GM12878 (cell line): Measurements from ENCODE around the gene ASB6. TPM values are rescaled to one million over a fixed set of nuclear protein-coding genes. Genes with fewer than 3 reads are reported as not detected.

ENCODE experiments used
- ASH2L ChIP-seq: fragments of 300-600, 200-600 bp; sonication (generic); IDR thresholded peaks from 2 replicates; pipeline ENCODE4 v1.6.1; 2017; ENCODE audit warnings: low read depth, mild to moderate bottlenecking, borderline replicate concordance
- ATF2 ChIP-seq: IDR thresholded peaks from 2 replicates; pipeline ENCODE4 v1.6.1; 2012; ENCODE audit warnings: low read length, inconsistent platforms
- BCLAF1 ChIP-seq: fragments of 450-650 bp; IDR thresholded peaks from 2 replicates; pipeline ENCODE4 v1.6.1; 2017; ENCODE audit warnings: antibody characterized with exemption, mild to moderate bottlenecking, moderate library complexity
- GATAD2B ChIP-seq: fragments of 450-650 bp; conservative IDR thresholded peaks from 2 replicates; pipeline ENCODE4 v1.6.1; 2017; ENCODE audit warnings: low read depth, mild to moderate bottlenecking, moderate library complexity
- IKZF1 ChIP-seq: fragments of 450-650 bp; conservative IDR thresholded peaks from 2 replicates; pipeline ENCODE4 v1.6.1; 2017; ENCODE audit warnings: antibody characterized with exemption, mild to moderate bottlenecking
- IKZF2 ChIP-seq, 2 experiments: fragments of 450-650 bp; IDR thresholded peaks; 2 replicates each; pipeline ENCODE4 v1.6.1; 2017; ENCODE audit warnings: mild to moderate bottlenecking in 2 of 2, moderate library complexity in 2 of 2
- IRF5 ChIP-seq: fragments of 450-650 bp; IDR thresholded peaks from 2 replicates; pipeline ENCODE4 v1.6.1; 2017; ENCODE audit warnings: borderline replicate concordance
- MTA2 ChIP-seq: fragments of 450-650 bp; IDR thresholded peaks from 2 replicates; pipeline ENCODE4 v1.6.1; 2016; ENCODE audit warnings: low read depth, mild to moderate bottlenecking, moderate library complexity
- NBN ChIP-seq: fragments of 450-650 bp; IDR thresholded peaks from 2 replicates; pipeline ENCODE4 v1.6.1; 2016
- PRDM15 ChIP-seq: fragments of 450-650 bp; formaldehyde crosslinking; IDR thresholded peaks from 2 replicates; pipeline ENCODE4 v1.4.0; 2020; ENCODE audit warnings: mild to moderate bottlenecking, moderate library complexity
- RCOR1 ChIP-seq: conservative IDR thresholded peaks from 2 replicates; pipeline ENCODE4 v1.6.1; 2012; ENCODE audit warnings: low read depth, low read length, improper control_type of control experiment
- SMC3 ChIP-seq: IDR thresholded peaks from 2 replicates; pipeline ENCODE4 v1.6.1; 2011; ENCODE audit warnings: low read length, improper control_type of control experiment, borderline replicate concordance
- TCF3 ChIP-seq: IDR thresholded peaks from 2 replicates; pipeline ENCODE4 v1.6.1; 2012; ENCODE audit warnings: low read depth, mild to moderate bottlenecking, low read length, borderline replicate concordance; ENCODE audit not compliant: insufficient read depth
- YY1 ChIP-seq: IDR thresholded peaks from 2 replicates; pipeline ENCODE4 v1.6.1; 2011; ENCODE audit warnings: low read depth, mild to moderate bottlenecking, low read length
- ZNF207 ChIP-seq: fragments of 450-650 bp; IDR thresholded peaks from 2 replicates; pipeline ENCODE4 v1.6.1; 2014; ENCODE audit warnings: antibody characterized with exemption, mild to moderate bottlenecking, borderline replicate concordance
- polyA plus RNA-seq, 11 experiments: library from polyadenylated mRNA; depleted of rRNA in 4 of 11; unstranded in 6 of 11; stranded (reverse) in 5 of 11; fragments of >200 nt; fragmentation: Nextera tagmentation in 4 of 11; fragmentation: Illumina TruSeq in 1 of 11; extraction: Ambion mirVana in 4 of 11; extraction: Trizol in 1 of 11; gene quantifications; 1 replicate in 1 of 11; 2 replicates in 10 of 11; pipeline versions ENCODE4 v1.2.1 to v1.2.3, GENCODE V29; 2011 to 2016; ENCODE audit warnings: inconsistent platforms in 2 of 11, missing spikeins in 2 of 11, low read depth in 1 of 11
- total RNA-seq, 4 experiments: library from RNA; depleted of rRNA in 3 of 4; stranded (reverse); fragments of >200 nt in 3 of 4; fragmentation: Illumina TruSeq in 1 of 4; extraction: Trizol in 1 of 4; gene quantifications; 2 replicates each; pipeline versions ENCODE4 v1.2.1 to v1.2.3, GENCODE V29; 2013 to 2021
- TF ChIP-seq, protein P1 (sequence below): IDR thresholded peaks from 2 replicates; pipeline ENCODE4 v1.6.1; 2012; ENCODE audit warnings: low read depth, low read length, improper control_type of control experiment

The ASB6 gene
- total and polyA plus RNA-seq, 10 of the 15 experiments (the other 5 are each of a cell fraction or from before 2014, with no cell fraction given): 0.80 to 18.2 (median 9.9) TPM

- TF ChIP-seq YY1 (no peak), GATAD2B (no peak), SMC3 (0 out of 2 replicates have a peak, but pooled peaks have one; percentile 7), IKZF1 (no peak), PRDM15 (CRISPR knock-in tag) (no peak), BCLAF1 (no peak), RCOR1 (no peak), ASH2L (no peak), NBN (peak; percentile 89), ATF2 (no peak), IRF5 (peak; percentile 40; the same call in 1 of the 2 replicates), IKZF2 (IDR thresholded peaks at IDR 0.05) (peak; percentile 35 to 53; a peak in 1 of 4 replicates), ZNF207 (no peak), MTA2 (peak; percentile 44; the same call in 1 of the 2 replicates), TCF3 (no peak)
- TF ChIP-seq, protein P1, sequence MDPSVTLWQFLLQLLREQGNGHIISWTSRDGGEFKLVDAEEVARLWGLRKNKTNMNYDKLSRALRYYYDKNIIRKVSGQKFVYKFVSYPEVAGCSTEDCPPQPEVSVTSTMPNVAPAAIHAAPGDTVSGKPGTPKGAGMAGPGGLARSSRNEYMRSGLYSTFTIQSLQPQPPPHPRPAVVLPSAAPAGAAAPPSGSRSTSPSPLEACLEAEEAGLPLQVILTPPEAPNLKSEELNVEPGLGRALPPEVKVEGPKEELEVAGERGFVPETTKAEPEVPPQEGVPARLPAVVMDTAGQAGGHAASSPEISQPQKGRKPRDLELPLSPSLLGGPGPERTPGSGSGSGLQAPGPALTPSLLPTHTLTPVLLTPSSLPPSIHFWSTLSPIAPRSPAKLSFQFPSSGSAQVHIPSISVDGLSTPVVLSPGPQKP: no peak
Measured at GRCh38 chr9:129609486-129610212, 32.3 kb downstream of the ASB6 start (continued).
